ENCODE data around the gene ROR1. TPM values are rescaled to one million over a fixed set of nuclear protein-coding genes. Genes with fewer than 3 reads are reported as not detected.

Gene ROR1
- total RNA-seq, 1 experiment from 2014 or later, result 37.2 TPM

GRCh38 chr1:64062529-64062928 is 288.7 kb downstream of the ROR1 start:
- peaks cover 11% of the 10 kb centered on the region for H3K36me3 Mint-ChIP-seq (ENCODE audit: insufficient read depth, unreplicated experiment)
- H3K9me3 ChIP-seq, result no peaks in the 10 kb centered on the region
- H3K4me3 Mint-ChIP-seq (ENCODE audit: unreplicated experiment), result no peak overlapping the region
- H3K4me1 ChIP-seq, result peaks cover 6% of the 10 kb centered on the region
- no peaks in the 10 kb centered on the region for H3K27me3 ChIP-seq (replicated peaks; ENCODE audit: control insufficient read depth, insufficient read depth, low read length)
- TF ChIP-seq CTCF (IDR thresholded peaks at IDR 0.05; ENCODE audit: insufficient read depth in 1 of 2, low read depth in 1 of 2, low read length in 1 of 2, severe bottlenecking in 1 of 2, unreplicated experiment in 1 of 2), result no peak
- H3K27ac Mint-ChIP-seq (ENCODE audit: unreplicated experiment), result no peak overlapping the region
- DNase-seq, result no peak
- H3K4me1 Mint-ChIP-seq (ENCODE audit: low read depth, unreplicated experiment), result peaks cover 15% of the 10 kb centered on the region
- H3K36me3 ChIP-seq (ENCODE audit: control insufficient read depth, insufficient read depth, low read length), result no peaks in the 10 kb centered on the region
- no peak overlapping the region for H3K4me3 ChIP-seq (ENCODE audit: low read depth, low read length)
- POLR2A ChIA-PET, result no interaction called here
- no TSS peak for BruUV-seq (replicated peaks)
- H3K9me3 Mint-ChIP-seq (ENCODE audit: unreplicated experiment), result peaks cover 9% of the 10 kb centered on the region
- intact Hi-C loops (cut with micrococcal nuclease; ENCODE audit: unreplicated experiment), result no loop called here
- no peaks in the 10 kb centered on the region for H3K27me3 Mint-ChIP-seq (ENCODE audit: insufficient read depth, unreplicated experiment)
- CTCF ChIA-PET, result no interaction called here

GRCh38 chr1:64062941-64063581 is 289.2 kb downstream of the ROR1 start:
- BruUV-seq (replicated peaks), result no TSS peak
- Mint-ChIP-seq H3K36me3 (ENCODE audit: insufficient read depth, unreplicated experiment) (peaks cover 11% of the 10 kb centered on the region), H3K4me1 (ENCODE audit: low read depth, unreplicated experiment) (peaks cover 15% of the 10 kb centered on the region), H3K27ac (ENCODE audit: unreplicated experiment) (no peak overlapping the region), H3K9me3 (ENCODE audit: unreplicated experiment) (peaks cover 9% of the 10 kb centered on the region), H3K27me3 (ENCODE audit: insufficient read depth, unreplicated experiment) (no peaks in the 10 kb centered on the region), H3K4me3 (ENCODE audit: unreplicated experiment) (no peak overlapping the region)
- no peaks in the 10 kb centered on the region for H3K9me3 ChIP-seq
- ChIA-PET CTCF (no interaction called here), POLR2A (no interaction called here)
- H3K36me3 ChIP-seq (ENCODE audit: control insufficient read depth, insufficient read depth, low read length), result no peaks in the 10 kb centered on the region
- intact Hi-C loops (cut with micrococcal nuclease; ENCODE audit: unreplicated experiment), result no loop called here
- TF ChIP-seq CTCF (IDR thresholded peaks at IDR 0.05; ENCODE audit: insufficient read depth in 1 of 2, low read depth in 1 of 2, low read length in 1 of 2, severe bottlenecking in 1 of 2, unreplicated experiment in 1 of 2), result no peak
- DNase-seq, result no peak
- H3K4me3 ChIP-seq (ENCODE audit: low read depth, low read length), result no peak overlapping the region
- no peaks in the 10 kb centered on the region for H3K27me3 ChIP-seq (replicated peaks; ENCODE audit: control insufficient read depth, insufficient read depth, low read length)
- peaks cover 6% of the 10 kb centered on the region for H3K4me1 ChIP-seq

- TF ChIP-seq CTCF (IDR thresholded peaks at IDR 0.05; ENCODE audit: insufficient read depth in 1 of 2, low read depth in 1 of 2, low read length in 1 of 2, severe bottlenecking in 1 of 2, unreplicated experiment in 1 of 2), result no peak
- peaks cover 2% of the 10 kb centered on the region for H3K4me1 ChIP-seq
- CTCF ChIA-PET, result no interaction called here
- H3K4me3 ChIP-seq (ENCODE audit: low read depth, low read length), result no peak overlapping the region
- H3K36me3 ChIP-seq (ENCODE audit: control insufficient read depth, insufficient read depth, low read length), result no peaks in the 10 kb centered on the region
- Mint-ChIP-seq H3K27ac (ENCODE audit: unreplicated experiment) (no peak overlapping the region), H3K4me3 (ENCODE audit: unreplicated experiment) (no peak overlapping the region), H3K9me3 (ENCODE audit: unreplicated experiment) (no peaks in the 10 kb centered on the region), H3K27me3 (ENCODE audit: insufficient read depth, unreplicated experiment) (no peaks in the 10 kb centered on the region), H3K36me3 (ENCODE audit: insufficient read depth, unreplicated experiment) (peaks cover 12% of the 10 kb centered on the region), H3K4me1 (ENCODE audit: low read depth, unreplicated experiment) (peaks cover 5% of the 10 kb centered on the region)
- H3K27me3 ChIP-seq (replicated peaks; ENCODE audit: control insufficient read depth, insufficient read depth, low read length), result no peaks in the 10 kb centered on the region
- no peaks in the 10 kb centered on the region for H3K9me3 ChIP-seq
- DNase-seq, result no peak
- intact Hi-C loops (cut with micrococcal nuclease; ENCODE audit: unreplicated experiment), result no loop called here
- POLR2A ChIA-PET, result no interaction called here
- BruUV-seq (replicated peaks), result no TSS peak
Observed at GRCh38 chr1:64065571-64065970, 291.8 kb downstream of the ROR1 start.

Measured in Caco-2 (cell line).